ENCODE measurements around the gene SH3GLB1. TPM values are rescaled to one million over a fixed set of nuclear protein-coding genes. Genes with fewer than 3 reads are reported as not detected.

Gene SH3GLB1
- total RNA-seq, 4 donors from 2014 or later: 52.5 to 75.1 (median 63.4) TPM

- no peaks in the 10 kb centered on the region for H3K36me3 ChIP-seq
- no peaks in the 10 kb centered on the region for H3K27me3 ChIP-seq
- in situ Hi-C loops (cut with MboI; ENCODE audit: low pct_ligation_motif_present in 1 of 4, low pct_unique_long_range_greater_than_20kb in 1 of 4, low sequenced_read_pairs in 3 of 4): no loop called here
- no peak overlapping the region for H3K27ac ChIP-seq
- no peak for TF ChIP-seq CTCF (IDR thresholded peaks at IDR 0.05)
- no peak for TF ChIP-seq POLR2A (IDR thresholded peaks at IDR 0.05)
- no peak for TF ChIP-seq EP300 (IDR thresholded peaks at IDR 0.05; ENCODE audit: low read depth)
- TF ChIP-seq POLR2AphosphoS5 (IDR thresholded peaks at IDR 0.05): no peak
- H3K4me3 ChIP-seq: no peak overlapping the region
- DNase-seq: no peak
- intact Hi-C loops (cut with DNase I; ENCODE audit: low total_unique reads): no loop called here
- no peaks in the 10 kb centered on the region for H3K9me3 ChIP-seq
- 81% methylated on average over 5 of the region's 5 CpGs; no CpG with 5 or more reads in 1 of the 2 donors for WGBS, 2 donors (ENCODE audit: low coverage in 1 of 2)
- peaks cover 0 to 28% (median 2%) of the 10 kb centered on the region in 4 donors for H3K4me1 ChIP-seq
These were observed 46.2 kb downstream of the SH3GLB1 start for GRCh38 chr1:86750530-86750929.

GRCh38 chr1:86751923-86752322 lies 47.5 kb downstream of the SH3GLB1 start:
- Histone ChIP-seq H3K36me3 (no peaks in the 10 kb centered on the region), H3K27ac (no peak overlapping the region), H3K4me1 (peaks cover 0 to 36% (median 4%) of the 10 kb centered on the region in 4 donors), H3K4me3 (no peak overlapping the region), H3K27me3 (no peaks in the 10 kb centered on the region), H3K9me3 (no peaks in the 10 kb centered on the region)
- DNase-seq: no peak
- in situ Hi-C loops (cut with MboI; ENCODE audit: low pct_ligation_motif_present in 1 of 4, low pct_unique_long_range_greater_than_20kb in 1 of 4, low sequenced_read_pairs in 3 of 4): no loop called here
- TF ChIP-seq EP300 (IDR thresholded peaks at IDR 0.05; ENCODE audit: low read depth): no peak
- no peak for TF ChIP-seq POLR2A (IDR thresholded peaks at IDR 0.05)
- TF ChIP-seq POLR2AphosphoS5 (IDR thresholded peaks at IDR 0.05): no peak
- no peak for TF ChIP-seq CTCF (IDR thresholded peaks at IDR 0.05)
- 67 to 85% methylated on average over 6 of the region's 6 CpGs for WGBS, 2 donors (ENCODE audit: low coverage in 1 of 2)
- intact Hi-C loops (cut with DNase I; ENCODE audit: low total_unique reads): no loop called here

- Histone ChIP-seq H3K27ac (no peak overlapping the region), H3K4me3 (no peak overlapping the region), H3K4me1 (peaks cover 0 to 51% (median 4%) of the 10 kb centered on the region in 4 donors), H3K9me3 (no peaks in the 10 kb centered on the region), H3K36me3 (no peaks in the 10 kb centered on the region), H3K27me3 (no peaks in the 10 kb centered on the region)
- TF ChIP-seq EP300 (IDR thresholded peaks at IDR 0.05; ENCODE audit: low read depth): no peak
- TF ChIP-seq POLR2A (IDR thresholded peaks at IDR 0.05): no peak
- TF ChIP-seq CTCF (IDR thresholded peaks at IDR 0.05): no peak
- no peak for TF ChIP-seq POLR2AphosphoS5 (IDR thresholded peaks at IDR 0.05)
- in situ Hi-C loops (cut with MboI; ENCODE audit: low pct_ligation_motif_present in 1 of 4, low pct_unique_long_range_greater_than_20kb in 1 of 4, low sequenced_read_pairs in 3 of 4): no loop called here
- intact Hi-C loops (cut with DNase I; ENCODE audit: low total_unique reads): no loop called here
- no peak for DNase-seq
These were observed 49.3 kb downstream of the SH3GLB1 start for GRCh38 chr1:86753700-86754099.

- DNase-seq: no peak
- Histone ChIP-seq H3K27ac (no peak overlapping the region), H3K4me3 (no peak overlapping the region), H3K9me3 (no peaks in the 10 kb centered on the region), H3K36me3 (no peaks in the 10 kb centered on the region), H3K27me3 (no peaks in the 10 kb centered on the region), H3K4me1 (peaks cover 0 to 51% (median 4%) of the 10 kb centered on the region in 4 donors)
- intact Hi-C loops (cut with DNase I; ENCODE audit: low total_unique reads): no loop called here
- TF ChIP-seq POLR2A (IDR thresholded peaks at IDR 0.05): no peak
- TF ChIP-seq CTCF (IDR thresholded peaks at IDR 0.05): no peak
- no peak for TF ChIP-seq POLR2AphosphoS5 (IDR thresholded peaks at IDR 0.05)
- no peak for TF ChIP-seq EP300 (IDR thresholded peaks at IDR 0.05; ENCODE audit: low read depth)
- WGBS, 2 donors (ENCODE audit: low coverage in 1 of 2): 46 to 79% methylated on average over 4 of the region's 4 CpGs
- in situ Hi-C loops (cut with MboI; ENCODE audit: low pct_ligation_motif_present in 1 of 4, low pct_unique_long_range_greater_than_20kb in 1 of 4, low sequenced_read_pairs in 3 of 4): no loop called here
These were observed 50.0 kb downstream of the SH3GLB1 start for GRCh38 chr1:86754265-86754974.
